HG03354 (cell line): ENCODE results near the gene FAR2.
"Not testable (repeated sequence)": the region's sequence is repeated elsewhere in the genome, so short reads cannot be mapped to it uniquely, and the experiment has no call there.

Experiments used
- ATAC-seq: cut with Tn5 transposase; IDR thresholded peaks from one replicate; pipeline ENCODE4 v1.9.1; 2021; ENCODE audit warnings: mild to moderate bottlenecking; ENCODE audit not compliant: unreplicated experiment, poor library complexity, severe bottlenecking

FAR2 gene

DNA sequence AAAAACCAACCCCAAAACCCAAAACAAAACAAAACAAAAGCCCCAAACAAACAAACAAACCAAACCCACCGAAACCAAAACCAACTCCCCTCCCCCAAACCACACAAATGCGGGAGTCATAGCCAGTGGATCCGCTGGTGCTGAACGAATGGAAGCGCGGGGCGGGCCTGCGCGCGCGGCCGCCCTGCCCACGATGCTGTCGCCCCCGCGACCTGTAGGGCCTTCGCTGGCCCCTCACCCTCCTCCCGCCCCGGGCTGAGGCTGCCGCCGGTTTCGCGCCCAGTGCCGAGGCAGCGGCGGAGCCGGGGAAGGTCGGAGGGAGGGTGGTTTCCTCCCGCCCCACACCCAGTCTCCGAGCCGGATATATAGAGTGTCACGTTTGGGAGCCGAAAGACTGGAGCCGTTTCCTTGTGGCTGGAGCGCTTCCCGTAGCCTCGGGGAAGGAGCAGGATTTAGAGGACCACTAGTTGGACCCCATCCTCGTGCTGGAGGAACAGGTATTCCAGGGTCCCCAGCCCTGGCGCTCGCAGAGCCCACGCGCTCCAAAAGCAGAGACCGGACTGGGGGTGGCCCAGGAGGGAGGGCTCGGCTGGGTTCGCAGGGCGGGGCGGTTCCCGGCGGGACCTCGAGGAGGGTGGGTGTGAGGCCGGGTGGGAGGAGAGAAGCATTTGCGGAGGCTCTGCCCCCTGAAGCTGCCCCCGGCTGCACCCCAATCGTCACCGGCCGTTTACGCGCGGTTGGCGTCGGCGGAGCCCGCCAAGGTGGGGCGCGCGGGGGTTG is at the start of gene FAR2:
Gene FAR2, plus strand, starts transcription at position 368 of the 780 bp plus-strand sequence. CDS start 121,172 bp downstream, outside the sequence.
- peak; percentile 57 for ATAC-seq

- ATAC-seq, result no peak
Measured at GRCh38 chr12:29102741-29103140, 46.3 kb upstream of the FAR2 start.

DNA sequence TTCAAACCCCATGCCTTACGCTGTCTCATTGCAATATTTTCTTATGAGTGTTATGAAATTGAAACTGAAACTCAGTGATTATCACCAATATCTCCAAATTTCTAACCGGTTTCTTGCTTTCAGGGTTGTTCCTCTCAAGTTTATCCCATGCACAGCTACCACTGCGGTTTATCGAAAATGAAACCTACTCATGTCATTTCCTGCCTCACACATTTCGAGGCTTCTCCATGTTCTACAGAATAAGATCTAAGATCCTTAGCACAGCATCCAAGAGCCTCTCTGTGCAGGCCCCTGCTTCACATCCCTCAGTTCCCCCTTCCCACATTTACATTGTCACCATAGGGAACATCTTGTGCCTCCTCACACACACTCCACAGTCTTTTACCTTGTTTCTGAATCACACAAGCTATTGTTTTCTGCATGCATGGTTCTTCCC is 45.5 kb upstream of the FAR2 start:
- ATAC-seq, result peak; percentile 98

DNA sequence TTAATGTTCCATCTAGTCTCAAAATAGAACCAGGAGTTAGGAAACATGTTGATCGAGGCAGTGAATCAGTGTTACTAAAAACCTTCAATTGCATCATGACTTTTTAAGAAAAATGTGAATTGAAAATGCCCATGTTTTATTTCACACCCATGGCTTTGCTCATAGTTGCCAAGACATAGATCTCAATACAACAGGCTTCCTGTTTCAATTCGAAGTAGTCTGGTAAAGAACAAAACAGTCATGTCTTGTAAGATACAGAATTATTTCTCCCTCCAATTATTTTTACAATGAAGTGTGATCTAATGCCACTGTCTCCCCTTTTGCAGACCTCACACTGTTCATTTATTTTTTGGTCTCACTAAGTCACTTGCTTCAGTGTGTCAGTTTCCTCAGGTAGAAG is 44.6 kb upstream of the FAR2 start:
- no peak for ATAC-seq

DNA sequence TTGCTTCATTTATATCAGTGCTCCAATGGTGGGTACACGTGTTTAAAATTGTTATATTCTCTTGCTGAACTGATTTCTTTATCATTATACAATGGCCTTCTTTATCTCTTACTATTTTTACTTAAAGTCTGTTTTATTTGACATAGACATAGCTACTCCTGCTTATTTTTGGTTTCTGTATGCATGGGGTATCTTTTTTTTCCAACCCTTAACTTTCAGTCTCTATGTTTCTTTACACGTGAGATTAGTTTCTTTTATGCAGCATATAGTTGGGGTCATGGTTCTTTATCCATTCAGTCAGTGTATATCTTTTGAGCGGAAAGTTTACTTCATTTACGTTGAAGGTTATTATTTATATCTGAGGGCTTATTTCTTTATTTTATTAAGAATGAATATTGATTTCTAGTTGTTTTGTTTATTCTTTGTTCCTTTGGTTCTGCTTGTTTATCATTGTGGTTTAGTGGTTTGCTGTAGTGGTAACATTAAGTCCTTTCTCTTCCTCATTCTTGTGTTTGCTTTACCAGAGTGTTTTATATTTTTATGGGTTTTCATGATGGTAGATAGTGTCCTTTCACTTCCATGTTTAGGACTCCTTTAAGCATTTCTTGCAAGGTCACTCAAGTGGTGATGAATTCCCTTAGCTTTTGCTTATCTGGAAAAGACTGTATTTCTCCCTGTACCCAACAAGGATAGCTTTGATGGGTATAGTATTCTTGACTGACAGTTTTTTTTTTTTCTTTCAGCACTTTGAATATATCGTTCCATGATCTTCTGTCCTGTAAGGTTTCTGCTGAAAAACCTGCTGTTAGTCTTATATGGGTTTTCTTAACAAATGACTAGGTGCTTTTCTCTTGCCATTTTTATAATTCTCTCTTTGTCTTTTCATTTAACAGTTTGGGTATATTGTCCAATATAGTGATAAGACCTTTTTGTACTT is 38.3 kb upstream of the FAR2 start:
- peak; percentile 83 for ATAC-seq

GRCh38 chr12:29113101-29113500 is 36.0 kb upstream of the FAR2 start:
- no peak for ATAC-seq

- ATAC-seq, result peak; percentile 55
Measured at GRCh38 chr12:29116414-29116813, 32.7 kb upstream of the FAR2 start.

GRCh38 chr12:29131539-29131938 is 17.5 kb upstream of the FAR2 start:
- no peak for ATAC-seq

- ATAC-seq, result no peak
Measured at GRCh38 chr12:29132316-29132715, 16.8 kb upstream of the FAR2 start.

DNA sequence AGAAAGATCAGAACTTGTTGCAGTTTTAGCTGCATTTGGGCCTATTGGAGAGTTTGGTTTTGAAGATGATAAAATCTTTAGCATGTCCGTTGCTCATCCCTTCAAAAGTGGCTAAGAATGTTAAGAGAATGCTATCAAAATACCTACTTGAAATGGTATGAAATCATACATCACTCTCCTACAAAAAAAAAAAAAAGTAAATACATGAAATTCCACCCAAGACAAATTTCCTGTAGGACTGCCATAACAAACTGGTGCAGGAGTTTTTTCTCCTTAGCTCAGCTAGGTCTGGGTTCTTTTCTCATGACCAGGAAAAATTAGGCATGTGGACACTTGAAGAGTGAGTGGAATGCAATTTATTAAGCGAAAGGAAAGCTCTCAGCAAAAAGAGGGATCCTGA is 15.9 kb upstream of the FAR2 start:
- ATAC-seq, result no peak

- ATAC-seq, result no peak
Measured at GRCh38 chr12:29133680-29134079, 15.4 kb upstream of the FAR2 start.

- not testable (repeated sequence) for ATAC-seq
Measured at GRCh38 chr12:29138256-29138655, 10.8 kb upstream of the FAR2 start.

DNA sequence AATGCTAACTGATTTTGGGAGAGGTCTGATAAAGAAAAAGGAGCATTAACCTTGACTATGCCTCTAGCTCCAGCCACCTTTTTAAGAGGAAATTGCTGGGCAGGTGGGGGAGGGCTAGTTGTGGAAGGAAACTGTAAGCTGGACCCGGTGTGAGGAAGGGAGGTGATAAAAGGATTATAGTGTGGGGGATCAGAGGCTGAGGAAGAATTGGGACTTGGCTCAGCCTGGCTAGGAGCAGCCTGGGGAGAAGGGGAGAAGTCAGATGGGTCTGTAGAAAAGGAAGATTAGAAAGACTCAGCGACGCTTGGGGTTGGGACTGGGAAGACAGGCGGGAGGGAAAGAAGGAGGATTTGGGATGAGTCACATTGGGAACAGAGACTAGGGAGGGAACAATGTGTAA is 10.2 kb upstream of the FAR2 start:
- not testable (repeated sequence) for ATAC-seq

GRCh38 chr12:29145372-29146170 is 3.5 kb upstream of the FAR2 start:
- no peak for ATAC-seq

GRCh38 chr12:29146196-29146595 is 2.9 kb upstream of the FAR2 start:
- no peak for ATAC-seq

DNA sequence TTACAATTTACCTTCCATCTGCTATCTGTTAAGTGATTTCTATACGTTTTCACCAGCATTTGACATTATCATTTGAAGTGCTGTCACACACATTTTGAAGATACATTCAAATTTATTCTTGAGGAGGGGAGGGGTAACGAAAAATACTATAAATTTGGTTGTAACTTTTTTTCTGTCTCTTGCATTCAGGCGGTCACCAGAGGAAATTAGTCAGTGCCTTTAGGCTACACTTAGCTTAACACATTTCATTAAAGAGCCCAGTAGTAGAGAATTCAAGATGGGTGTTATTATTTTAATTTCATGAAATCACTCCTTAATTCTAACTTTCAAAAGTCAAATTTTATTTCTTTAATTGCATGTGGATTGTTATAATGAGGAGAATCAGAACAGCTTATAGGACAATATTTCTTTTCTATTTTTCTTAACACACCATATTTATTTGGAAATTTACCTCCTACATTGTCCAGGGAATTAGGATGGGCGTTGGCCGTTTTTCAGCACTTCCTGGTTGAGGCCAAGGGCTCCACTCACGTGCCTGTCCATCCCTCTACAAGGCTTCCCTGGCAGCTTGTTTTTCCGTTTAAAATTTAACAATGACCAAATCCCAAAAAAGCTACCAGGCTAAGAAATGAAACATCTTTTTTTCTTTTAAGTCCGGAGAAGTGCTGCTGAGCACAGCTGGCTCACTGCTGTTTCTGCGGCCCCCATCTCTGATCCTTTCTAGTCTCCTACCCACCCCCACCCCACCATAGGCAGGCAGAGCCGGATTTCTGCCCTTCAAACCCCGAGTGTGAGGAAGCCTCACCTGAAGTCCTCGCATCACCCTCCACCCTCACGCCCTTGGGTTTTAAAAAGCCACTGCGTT is 1.1 kb upstream of the FAR2 start:
- peak; percentile 6 for ATAC-seq

- peak; percentile 9 for ATAC-seq
Measured at GRCh38 chr12:29148596-29148910, 525 bp upstream of the FAR2 start.

DNA sequence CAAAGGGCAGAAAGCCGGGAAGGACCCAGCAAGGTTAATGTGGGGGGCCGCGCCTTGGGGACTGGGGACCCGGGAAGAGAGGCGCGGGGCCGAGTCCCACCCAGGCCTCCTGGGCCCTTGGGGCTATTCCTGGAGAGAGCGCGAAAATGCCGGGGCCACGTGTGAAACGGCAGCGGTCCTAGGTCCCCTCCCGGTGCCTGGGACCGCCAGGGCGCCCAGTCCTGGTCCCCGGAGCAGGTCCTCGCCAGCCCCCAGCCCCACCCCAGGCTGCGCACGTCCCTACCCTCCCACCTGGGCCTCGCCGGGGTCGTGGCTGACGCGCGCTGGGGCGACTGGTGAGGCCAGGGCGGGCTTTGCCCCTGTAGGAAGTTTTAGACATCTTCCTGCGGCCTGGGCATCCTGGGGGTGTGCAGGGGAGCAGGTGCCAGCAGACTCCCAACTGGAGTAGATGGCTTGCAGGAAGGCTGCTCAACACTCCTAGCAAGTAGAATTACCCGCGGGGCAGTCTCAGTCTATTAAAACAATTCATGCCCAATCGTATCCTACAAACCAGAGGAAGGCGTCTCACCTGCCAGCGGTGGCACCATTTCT is 708 bp downstream of the FAR2 start:
- ATAC-seq, result peak; percentile 15

DNA sequence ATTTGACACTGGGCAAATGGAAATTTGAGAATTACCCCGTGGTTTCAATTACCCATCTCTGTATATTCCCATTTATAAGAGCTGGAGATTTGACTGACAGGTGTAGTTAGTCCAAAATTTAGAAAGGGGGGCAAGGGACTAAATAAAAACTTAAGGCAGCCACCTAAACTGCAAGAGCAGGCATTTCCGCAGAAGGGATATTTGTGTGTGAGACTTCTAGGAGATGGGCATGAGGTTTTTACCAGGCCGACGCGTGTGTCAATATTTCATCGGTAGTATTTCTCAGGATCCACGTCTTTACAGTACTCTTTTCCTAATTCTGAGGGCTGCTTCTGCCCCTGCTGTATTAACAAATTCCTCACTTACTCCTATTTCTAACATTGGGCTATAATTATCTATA is 1.4 kb downstream of the FAR2 start:
- no peak for ATAC-seq
